Activated CD4-positive, alpha-beta T cell treated with anti-CD3 and anti-CD28 coated beads, Interleukin-2, Interleukin-6, amounts not matched to agents 100 ng/mL and 50 ng/mL, durations not matched to agents 16 hours and 8 hours (primary cell): ENCODE measurements around the gene GABARAPL2.
"Not testable (repeated sequence)": the region's sequence is repeated elsewhere in the genome, so short reads cannot be mapped to it uniquely, and the experiment has no call there.

ENCODE experiments used
- DNase-seq: peaks from one replicate; pipeline ENCODE4 v3.0.0-alpha.2; 2020

GABARAPL2 gene

GRCh38 chr16:75555213-75555706, 10.9 kb upstream of the GABARAPL2 start:
- peak; percentile 29 for DNase-seq

DNA sequence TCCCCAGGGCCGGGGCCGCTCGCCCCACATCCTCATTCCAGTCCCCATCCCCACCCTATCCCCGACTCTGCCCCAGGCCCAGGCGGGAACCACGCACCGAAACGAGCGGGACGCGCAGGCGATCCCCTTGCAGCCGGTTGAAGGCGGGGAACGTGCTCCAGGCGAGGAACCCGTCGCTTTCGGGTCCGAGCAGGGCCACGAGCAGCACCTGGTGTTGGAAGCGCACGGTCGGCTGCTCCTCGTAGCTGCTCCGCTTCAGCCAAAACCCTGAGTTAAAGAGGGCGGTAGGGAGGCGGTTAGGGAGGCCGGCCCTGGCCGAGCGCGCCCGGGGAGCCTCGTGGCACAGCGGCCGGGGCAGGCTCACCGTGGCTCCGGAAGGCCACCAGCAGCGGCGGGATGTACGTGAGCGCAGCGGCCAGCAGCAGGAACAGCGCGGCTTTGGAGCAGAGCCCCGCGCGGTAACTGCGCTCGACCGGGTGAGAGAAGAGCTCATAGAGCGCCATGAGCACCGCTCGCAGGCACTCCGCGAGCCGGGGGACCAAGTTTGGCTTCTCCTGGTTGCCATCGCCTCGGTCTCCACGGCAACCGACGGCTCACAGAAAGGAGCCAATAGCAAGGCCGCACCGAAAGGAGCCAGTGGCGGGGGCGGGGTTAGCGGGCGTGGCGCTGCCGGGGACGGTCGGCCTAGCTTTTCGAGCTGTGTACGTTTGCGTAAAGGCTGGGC, 10.3 kb upstream of the GABARAPL2 start, which contains the start of gene TMEM231:
Gene TMEM231, minus strand, starts transcription at position 546 of the 724 bp plus-strand sequence. Its CDS starts 43 bp downstream, at position 503.
- DNase-seq, result peak; percentile 97

- DNase-seq, result no peak
Measured at GRCh38 chr16:75556431-75556950, 9.7 kb upstream of the GABARAPL2 start.

- DNase-seq, result no peak
Measured at GRCh38 chr16:75558846-75559401, 7.3 kb upstream of the GABARAPL2 start.

DNA sequence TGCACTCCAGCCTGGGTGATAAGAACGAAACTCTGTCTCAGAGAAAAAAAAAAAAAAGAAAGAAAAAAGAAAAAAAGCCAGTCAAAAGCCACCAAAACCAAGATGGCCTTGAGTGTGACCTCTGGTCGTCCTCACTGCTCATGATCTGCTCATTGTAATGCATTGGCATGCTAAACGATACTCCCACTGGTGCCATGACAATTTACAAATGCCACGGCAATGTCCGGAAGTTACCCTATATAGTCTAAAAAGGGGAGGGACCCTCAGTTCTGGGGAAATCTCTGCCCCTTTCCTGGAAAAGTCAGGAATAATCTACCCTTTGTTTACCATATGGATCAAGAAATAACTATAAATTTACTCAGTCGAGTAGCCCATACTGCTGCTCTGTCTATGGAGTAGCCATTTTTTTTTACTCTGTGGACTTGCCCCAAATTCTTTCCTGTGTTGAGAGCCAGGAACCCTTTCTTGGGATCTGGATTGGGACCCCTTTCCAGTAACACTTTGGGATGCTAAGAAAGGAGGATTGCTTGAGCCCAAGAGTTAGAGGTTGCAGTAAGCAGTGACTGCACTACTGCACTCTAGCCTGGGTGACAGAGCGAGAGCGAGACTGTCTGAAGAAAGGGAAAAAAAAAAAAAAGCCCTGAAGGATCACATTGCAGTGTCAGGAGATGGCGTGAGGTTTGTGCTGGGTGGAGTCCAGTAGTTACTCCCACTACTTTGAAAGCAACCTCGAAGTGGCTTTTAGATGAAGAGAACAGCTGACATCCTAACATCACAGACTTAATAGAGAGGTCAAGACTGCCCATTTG, 6.4 kb upstream of the GABARAPL2 start:
- DNase-seq, result no peak

- DNase-seq, result no peak
Measured at GRCh38 chr16:75565640-75566039, 539 bp upstream of the GABARAPL2 start.

DNA sequence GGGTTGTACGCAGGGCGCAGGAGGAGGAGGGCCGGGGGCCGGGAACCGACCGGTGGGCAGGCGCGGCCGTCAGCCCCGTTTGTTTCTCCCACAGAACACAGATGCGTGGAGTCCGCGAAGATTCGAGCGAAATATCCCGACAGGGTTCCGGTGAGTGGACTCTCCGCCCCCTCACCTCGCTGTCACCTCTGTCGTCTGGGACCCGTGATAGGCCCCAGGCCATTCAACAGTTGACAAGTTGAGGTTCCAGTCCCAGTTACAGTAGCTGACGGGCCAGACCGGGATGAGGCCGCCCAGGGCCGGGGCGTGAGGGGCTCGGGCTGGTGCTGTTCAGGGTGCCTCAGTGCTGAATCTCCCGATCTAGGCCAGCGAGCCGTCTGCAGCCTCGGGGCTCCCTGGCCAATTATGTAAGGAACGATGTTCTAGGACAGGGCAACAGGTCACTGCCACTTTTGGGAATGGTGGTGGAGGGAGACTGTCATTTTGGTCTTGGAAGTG, 628 bp downstream of the GABARAPL2 start:
- peak; percentile 27 for DNase-seq

DNA sequence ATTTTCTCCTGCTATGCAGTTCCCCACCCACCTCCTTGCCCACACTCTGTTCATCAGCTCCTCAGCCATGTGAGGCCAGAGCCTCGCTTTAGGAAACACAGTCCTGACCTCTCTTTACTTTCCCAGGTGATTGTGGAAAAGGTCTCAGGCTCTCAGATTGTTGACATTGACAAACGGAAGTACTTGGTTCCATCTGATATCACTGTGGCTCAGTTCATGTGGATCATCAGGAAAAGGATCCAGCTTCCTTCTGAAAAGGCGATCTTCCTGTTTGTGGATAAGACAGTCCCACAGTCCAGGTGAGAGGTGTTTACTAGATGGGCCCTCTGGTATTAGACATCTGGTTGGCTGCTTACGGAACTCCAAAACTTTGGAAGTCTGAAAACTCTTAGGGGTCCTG, 1.7 kb downstream of the GABARAPL2 start:
- no peak for DNase-seq

DNA sequence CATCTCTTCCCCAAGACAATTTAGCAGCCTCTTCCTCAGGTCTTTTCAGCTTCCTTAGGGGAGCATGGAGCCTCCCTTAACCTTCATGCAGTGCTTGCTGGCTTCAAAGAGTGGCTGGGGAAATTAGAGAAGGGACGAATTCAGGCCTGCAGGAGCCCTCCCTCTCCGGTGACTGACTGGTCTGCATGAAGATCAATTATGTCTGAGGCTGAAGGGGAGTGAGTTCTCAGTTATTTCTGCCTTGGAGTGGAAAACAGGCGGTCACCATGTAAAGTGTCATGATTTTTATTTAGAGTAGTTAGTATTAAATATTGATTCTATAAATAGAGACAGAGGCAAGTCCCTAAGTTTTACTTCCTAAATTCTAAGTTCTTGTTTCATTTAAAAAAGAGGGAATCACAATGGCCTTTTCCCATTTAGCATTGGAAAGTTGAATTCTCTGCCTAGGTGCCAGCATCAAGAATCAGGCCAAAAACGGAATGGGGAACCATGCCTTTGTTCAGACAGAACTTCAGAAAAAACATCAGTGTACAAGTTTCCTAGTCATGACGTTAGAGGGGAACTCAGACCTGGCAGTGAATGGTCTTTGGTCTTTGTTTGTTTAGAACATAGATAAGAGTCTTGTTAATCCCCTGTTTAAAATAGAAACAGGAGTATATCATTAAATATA, 4.4 kb downstream of the GABARAPL2 start:
- DNase-seq, result no peak

DNA sequence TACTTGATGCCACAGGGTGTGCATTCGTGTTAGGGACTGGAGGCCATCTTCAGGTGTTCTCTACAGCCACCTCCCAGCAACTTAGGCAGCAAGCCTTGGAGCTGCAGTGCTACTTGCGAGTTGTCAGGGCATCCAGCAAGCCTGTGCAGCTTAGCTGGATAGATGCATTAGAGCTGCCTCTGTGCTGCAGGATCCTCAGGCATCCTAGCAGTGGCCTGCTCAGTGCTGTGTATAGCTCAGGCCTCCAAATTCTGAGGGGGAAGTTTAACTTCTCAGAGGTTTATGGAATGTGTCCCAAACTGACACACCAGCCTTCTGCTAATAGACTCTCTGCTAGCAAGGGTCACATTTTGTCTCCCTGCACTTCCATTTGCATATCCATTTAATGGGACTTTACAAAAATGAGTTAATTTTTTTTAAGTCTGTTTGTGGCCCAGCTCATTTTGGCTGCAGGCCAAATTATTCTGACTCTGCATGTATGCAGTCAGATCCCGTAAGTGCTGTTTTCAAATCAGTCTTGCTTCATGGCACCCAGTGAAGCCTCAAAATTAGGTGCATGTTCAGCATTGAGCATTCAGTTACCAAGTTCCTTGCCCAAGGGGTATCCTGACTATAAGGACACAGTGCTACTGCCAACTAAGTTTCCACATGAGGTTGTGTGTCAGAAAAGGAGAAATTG, 6.8 kb downstream of the GABARAPL2 start:
- DNase-seq, result no peak

- no peak for DNase-seq
Measured at GRCh38 chr16:75573955-75574354, 7.8 kb downstream of the GABARAPL2 start.

DNA sequence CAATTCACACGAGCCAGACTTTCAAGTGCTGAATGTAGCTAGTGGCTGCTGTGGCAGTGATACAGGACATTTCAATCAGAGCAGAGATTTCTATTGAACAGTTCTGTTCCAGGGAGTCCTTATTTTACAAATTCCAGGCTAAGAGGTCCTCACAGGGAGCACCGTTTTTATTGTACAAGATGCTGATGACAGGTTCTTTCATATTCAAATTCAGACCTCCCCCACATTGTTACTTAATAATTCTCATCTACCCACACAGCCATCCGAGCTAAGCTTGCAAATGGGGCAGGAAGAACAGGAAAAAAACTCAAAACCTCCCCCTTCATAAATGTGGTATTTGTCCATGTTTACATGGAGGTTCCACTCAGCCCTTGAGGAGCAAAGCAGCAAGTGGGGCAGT, 9.8 kb downstream of the GABARAPL2 start:
- no peak for DNase-seq

DNA sequence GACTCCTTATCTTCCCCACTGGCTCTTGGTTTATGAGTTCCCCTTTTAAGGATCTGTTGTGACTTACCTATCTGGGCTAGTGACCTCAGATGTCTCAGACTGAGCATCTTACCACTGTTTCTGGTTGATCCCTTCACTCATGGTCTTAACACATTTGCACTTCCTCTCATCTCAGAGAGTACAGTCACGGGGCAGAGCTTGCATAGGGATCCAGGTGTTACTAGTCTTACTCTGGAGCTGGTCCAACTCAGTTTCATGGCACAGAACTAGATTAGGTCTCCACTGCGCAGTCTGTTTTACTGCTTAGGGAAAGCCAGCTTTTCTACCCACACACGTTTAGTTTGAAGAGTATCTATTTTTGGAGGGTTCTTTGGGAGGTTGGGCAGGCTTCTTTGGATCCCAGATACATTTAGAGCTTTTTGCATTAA, 10.2 kb downstream of the GABARAPL2 start:
- no peak for DNase-seq

DNA sequence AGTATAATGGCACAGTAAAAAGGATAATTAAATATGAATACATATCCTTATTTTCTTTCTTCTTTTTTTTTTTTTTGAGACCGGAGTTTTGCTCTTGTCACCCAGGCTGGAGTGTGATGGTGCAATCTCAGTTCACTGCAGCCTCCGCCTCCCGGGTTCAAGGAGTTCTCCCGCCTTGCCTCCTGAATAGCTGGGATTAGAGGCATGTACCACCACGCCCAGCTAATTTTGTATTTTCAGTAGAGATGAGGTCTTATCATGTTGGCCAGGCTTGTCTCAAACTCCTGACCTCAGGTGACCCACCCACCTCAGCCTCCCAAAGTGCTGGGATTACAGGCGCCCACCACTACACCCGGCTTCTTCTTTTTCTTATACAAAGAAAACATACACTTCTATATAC, 12.0 kb downstream of the GABARAPL2 start:
- no peak for DNase-seq

GRCh38 chr16:75578725-75579124, 12.5 kb downstream of the GABARAPL2 start:
- DNase-seq, result no peak

DNA sequence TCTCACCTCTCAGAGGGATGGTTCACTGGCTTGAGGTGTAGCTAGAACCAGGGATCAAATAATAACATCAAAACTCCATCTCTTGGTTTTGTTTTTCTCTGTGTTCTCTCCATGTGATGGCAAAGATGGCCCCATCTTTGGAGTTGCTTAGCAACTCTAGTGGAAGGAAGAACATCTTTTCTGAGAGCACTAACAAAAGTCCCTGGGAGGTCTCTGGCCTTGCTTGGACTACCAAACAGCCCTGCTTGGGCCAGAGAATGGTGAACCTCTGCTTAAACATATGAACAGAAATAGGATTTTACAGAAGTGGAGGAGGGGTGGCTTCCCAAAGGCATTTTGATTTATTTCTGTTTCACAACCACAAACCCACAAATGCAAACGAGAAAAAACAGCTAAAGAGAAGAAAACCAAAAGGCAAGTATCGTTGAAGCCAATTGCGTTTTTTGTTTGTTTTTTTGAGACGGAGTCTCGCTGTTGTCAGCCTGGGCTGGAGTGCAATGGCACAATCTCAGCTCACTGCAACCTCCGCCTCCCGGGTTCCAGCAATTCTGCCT, 13.2 kb downstream of the GABARAPL2 start:
- DNase-seq, result no peak

DNA sequence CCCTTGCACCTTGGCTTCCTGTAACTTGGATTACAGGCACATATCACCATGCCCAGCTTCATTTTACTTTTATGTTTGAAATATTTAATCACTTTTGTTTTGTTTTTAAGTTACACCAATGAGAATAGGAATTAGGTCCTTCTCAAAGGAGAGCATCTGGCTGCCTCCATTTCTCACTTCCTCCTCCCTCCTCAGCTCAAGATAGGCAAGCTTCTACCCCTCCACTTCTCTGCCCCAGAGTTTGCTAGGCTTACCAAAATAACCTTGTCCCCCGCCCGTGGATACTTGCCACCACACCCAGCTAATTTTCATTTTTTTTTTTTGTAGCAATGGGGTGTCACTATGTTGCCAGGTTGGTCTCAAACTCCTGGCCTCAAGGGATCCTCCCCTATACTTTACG, 17.9 kb downstream of the GABARAPL2 start:
- no peak for DNase-seq

- no peak for DNase-seq
Measured at GRCh38 chr16:75588716-75589115, 22.5 kb downstream of the GABARAPL2 start.

DNA sequence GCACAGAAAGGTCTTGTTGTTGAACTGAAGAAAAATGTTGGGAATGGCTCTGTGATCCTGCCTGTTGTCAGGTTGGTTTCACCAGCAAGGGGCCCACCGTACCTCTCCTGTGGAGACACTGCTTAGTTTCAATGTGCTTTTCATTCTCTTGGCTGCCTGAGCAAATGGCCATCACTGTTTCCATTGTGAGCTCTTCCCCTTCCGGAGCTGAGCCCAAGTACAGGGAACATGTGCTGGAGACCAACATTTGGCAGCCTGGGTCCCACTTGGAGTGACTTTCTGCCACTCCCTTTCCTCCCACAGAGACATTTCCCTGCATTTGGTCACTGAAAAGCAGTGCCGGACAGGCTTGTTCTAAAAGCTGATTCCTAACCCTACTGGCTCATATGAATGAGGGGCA, 23.1 kb downstream of the GABARAPL2 start:
- no peak for DNase-seq

- no peak for DNase-seq
Measured at GRCh38 chr16:75590920-75591843, 25.0 kb downstream of the GABARAPL2 start.

- not testable (repeated sequence) for DNase-seq
Measured at GRCh38 chr16:75591927-75592326, 25.7 kb downstream of the GABARAPL2 start.
